Stomach (tissue), 4 donors: Measurements from ENCODE around the gene MAGI2.

Source experiments
- POLR2A ChIP-seq, 4 donors: fragments of 450-650 bp; IDR thresholded peaks; one replicate each; pipeline ENCODE4 v1.6.1; 2016; ENCODE audit warnings: antibody characterized with exemption in 4 of 4, control low read depth in 2 of 4, mild to moderate bottlenecking in 1 of 4, moderate library complexity in 1 of 4
- TF ChIP-seq, protein P1 (sequence below), 7 experiments: fragments of 450-650 bp in 4 of 7; fragments of 200-600 bp in 3 of 7; sonication (generic) in 3 of 7; IDR thresholded peaks; one replicate each; pipeline ENCODE4 v1.5.1; 2016 to 2019; ENCODE audit warnings: antibody characterized with exemption in 7 of 7, control low read depth in 2 of 7, mild to moderate bottlenecking in 1 of 7

DNA sequence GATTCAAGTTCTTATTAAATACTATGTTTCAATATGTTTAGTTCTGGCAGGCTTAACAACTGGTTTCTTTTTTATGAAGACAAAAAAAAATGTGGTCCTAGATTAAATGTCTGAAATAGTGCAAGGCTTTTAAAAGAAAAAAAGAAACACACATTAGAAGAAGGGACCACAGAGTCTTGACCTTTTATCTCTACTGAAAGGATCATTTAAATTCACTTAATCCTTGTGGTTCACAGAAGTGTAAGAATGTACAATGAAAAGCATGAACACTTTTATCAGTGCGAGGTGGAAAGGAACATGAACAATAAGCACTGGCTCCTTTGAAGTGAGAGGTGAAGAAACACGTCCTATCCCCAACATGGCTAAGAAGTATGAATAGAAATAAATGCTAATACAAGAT lies 765.1 kb downstream of the MAGI2 start:
- TF ChIP-seq, protein P1, sequence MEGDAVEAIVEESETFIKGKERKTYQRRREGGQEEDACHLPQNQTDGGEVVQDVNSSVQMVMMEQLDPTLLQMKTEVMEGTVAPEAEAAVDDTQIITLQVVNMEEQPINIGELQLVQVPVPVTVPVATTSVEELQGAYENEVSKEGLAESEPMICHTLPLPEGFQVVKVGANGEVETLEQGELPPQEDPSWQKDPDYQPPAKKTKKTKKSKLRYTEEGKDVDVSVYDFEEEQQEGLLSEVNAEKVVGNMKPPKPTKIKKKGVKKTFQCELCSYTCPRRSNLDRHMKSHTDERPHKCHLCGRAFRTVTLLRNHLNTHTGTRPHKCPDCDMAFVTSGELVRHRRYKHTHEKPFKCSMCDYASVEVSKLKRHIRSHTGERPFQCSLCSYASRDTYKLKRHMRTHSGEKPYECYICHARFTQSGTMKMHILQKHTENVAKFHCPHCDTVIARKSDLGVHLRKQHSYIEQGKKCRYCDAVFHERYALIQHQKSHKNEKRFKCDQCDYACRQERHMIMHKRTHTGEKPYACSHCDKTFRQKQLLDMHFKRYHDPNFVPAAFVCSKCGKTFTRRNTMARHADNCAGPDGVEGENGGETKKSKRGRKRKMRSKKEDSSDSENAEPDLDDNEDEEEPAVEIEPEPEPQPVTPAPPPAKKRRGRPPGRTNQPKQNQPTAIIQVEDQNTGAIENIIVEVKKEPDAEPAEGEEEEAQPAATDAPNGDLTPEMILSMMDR (IDR thresholded peaks at IDR 0.05) = no peak
- TF ChIP-seq POLR2A (IDR thresholded peaks at IDR 0.05) = no peak
